Fibroblast of lung (primary cell): ENCODE results near the gene PODN.

Experiments used
- EZH2 ChIP-seq: IDR thresholded peaks from 2 replicates; pipeline ENCODE4 v1.5.1; 2012; ENCODE audit warnings: low read length, control low read depth, mild to moderate bottlenecking; ENCODE audit errors: missing control alignments
- TF ChIP-seq, protein P1 (sequence below), 2 donors: IDR thresholded peaks in 1 of 2; conservative IDR thresholded peaks in 1 of 2; 1 replicate in 1 of 2; 2 replicates in 1 of 2; pipeline ENCODE4 v1.5.1; 2011 to 2012; ENCODE audit warnings: low read length in 2 of 2, control low read depth in 1 of 2, inconsistent platforms in 1 of 2, low read depth in 1 of 2, mild to moderate bottlenecking in 1 of 2

DNA sequence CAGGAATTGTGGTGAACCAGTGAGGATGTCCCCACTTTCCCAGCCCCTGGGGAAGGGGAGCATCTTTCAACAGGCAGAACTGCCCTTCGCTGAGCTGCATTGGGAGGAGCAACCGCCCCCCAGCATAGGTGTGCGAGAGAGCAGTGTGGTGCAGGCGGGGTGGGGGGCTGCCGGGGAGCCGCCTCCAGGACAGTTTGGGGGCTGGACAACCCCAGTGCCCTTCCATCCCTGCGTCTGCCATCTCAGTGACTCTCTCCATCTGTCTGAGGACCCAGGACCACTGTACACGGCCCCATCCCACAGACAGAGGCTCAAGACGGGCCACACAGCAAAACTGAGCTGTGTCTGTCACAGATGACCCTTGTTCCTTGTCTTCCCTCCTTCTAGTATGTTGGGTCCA, 14.2 kb downstream of the PODN start:
- TF ChIP-seq, protein P1, sequence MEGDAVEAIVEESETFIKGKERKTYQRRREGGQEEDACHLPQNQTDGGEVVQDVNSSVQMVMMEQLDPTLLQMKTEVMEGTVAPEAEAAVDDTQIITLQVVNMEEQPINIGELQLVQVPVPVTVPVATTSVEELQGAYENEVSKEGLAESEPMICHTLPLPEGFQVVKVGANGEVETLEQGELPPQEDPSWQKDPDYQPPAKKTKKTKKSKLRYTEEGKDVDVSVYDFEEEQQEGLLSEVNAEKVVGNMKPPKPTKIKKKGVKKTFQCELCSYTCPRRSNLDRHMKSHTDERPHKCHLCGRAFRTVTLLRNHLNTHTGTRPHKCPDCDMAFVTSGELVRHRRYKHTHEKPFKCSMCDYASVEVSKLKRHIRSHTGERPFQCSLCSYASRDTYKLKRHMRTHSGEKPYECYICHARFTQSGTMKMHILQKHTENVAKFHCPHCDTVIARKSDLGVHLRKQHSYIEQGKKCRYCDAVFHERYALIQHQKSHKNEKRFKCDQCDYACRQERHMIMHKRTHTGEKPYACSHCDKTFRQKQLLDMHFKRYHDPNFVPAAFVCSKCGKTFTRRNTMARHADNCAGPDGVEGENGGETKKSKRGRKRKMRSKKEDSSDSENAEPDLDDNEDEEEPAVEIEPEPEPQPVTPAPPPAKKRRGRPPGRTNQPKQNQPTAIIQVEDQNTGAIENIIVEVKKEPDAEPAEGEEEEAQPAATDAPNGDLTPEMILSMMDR (conservative IDR thresholded peaks at IDR 0.05 in 1 of 2, IDR thresholded peaks at IDR 0.05 in 1 of 2; ENCODE audit: low read depth in 1 of 2, low read length in 2 of 2), result no peak
- TF ChIP-seq EZH2, result no peak
